Mucosa of rectum (tissue), 2 donors: Measurements from ENCODE around the gene SMIM29.
"Not testable (repeated sequence)": the region's sequence is repeated elsewhere in the genome, so short reads cannot be mapped to it uniquely, and the experiment has no call there.

ENCODE experiments used
- H3K27ac ChIP-seq, 2 donors: one replicate each; pipeline ENCODE4 v1.7.0; 2013; ENCODE audit warnings: inconsistent platforms in 2 of 2, low read depth in 2 of 2, low read length in 2 of 2
- H3K27me3 ChIP-seq, 2 donors: one replicate each; pipeline ENCODE4 v1.7.0; 2013; ENCODE audit warnings: low read length in 2 of 2; ENCODE audit not compliant: control insufficient read depth in 2 of 2, insufficient read depth in 2 of 2
- H3K36me3 ChIP-seq, 2 donors: one replicate each; pipeline ENCODE4 v1.7.0; 2013; ENCODE audit warnings: low read length in 2 of 2; ENCODE audit not compliant: control insufficient read depth in 2 of 2, insufficient read depth in 2 of 2
- H3K4me1 ChIP-seq, 2 donors: one replicate each; pipeline ENCODE4 v1.7.0; 2013; ENCODE audit warnings: low read length in 2 of 2, mild to moderate bottlenecking in 1 of 2; ENCODE audit not compliant: control insufficient read depth in 2 of 2, insufficient read depth in 2 of 2
- H3K4me3 ChIP-seq, 2 donors: one replicate each; pipeline ENCODE4 v1.7.0; 2013; ENCODE audit warnings: low read length in 2 of 2
- H3K9ac ChIP-seq, 2 donors: one replicate each; pipeline ENCODE4 v1.7.0; 2013; ENCODE audit warnings: low read length in 2 of 2, low read depth in 1 of 2, mild to moderate bottlenecking in 1 of 2
- H3K9me3 ChIP-seq, 2 donors: one replicate each; pipeline ENCODE4 v1.7.0; 2013; ENCODE audit warnings: low read length in 2 of 2; ENCODE audit not compliant: control insufficient read depth in 2 of 2
- donor health status: healthy.
- donor health status: Normal muscosa, but diverticular disease.

The SMIM29 gene

GRCh38 chr6:34278833-34279232, 30.0 kb upstream of the SMIM29 start:
- Histone ChIP-seq H3K36me3 (no peaks in the 10 kb centered on the region), H3K9me3 (no peaks in the 10 kb centered on the region), H3K9ac (no peak overlapping the region), H3K4me1 (no peaks in the 10 kb centered on the region), H3K27me3 (no peaks in the 10 kb centered on the region), H3K27ac (no peak overlapping the region), H3K4me3 (no peak overlapping the region)

DNA sequence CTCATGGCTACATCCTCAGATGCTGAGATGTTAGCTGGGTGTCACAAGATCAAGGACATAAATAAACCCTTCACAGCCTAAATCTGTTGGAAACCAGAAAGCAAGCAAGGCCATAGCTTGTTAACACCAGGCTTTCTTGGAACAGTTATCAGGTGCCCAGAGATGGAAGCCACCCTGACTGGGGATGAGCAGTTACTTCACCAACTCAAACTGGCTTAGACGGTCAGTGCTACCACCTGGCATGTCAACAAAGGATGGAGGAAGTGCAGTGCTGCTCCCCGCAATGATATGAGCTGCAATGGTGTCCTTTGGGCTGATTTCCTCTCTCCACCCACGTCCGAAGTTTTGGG, 28.9 kb upstream of the SMIM29 start:
- no peaks in the 10 kb centered on the region for H3K36me3 ChIP-seq
- H3K4me3 ChIP-seq, result no peak overlapping the region
- H3K4me1 ChIP-seq, result no peaks in the 10 kb centered on the region
- no peak overlapping the region for H3K27ac ChIP-seq
- H3K9ac ChIP-seq, result no peak overlapping the region
- no peaks in the 10 kb centered on the region for H3K27me3 ChIP-seq
- H3K9me3 ChIP-seq, result no peaks in the 10 kb centered on the region

DNA sequence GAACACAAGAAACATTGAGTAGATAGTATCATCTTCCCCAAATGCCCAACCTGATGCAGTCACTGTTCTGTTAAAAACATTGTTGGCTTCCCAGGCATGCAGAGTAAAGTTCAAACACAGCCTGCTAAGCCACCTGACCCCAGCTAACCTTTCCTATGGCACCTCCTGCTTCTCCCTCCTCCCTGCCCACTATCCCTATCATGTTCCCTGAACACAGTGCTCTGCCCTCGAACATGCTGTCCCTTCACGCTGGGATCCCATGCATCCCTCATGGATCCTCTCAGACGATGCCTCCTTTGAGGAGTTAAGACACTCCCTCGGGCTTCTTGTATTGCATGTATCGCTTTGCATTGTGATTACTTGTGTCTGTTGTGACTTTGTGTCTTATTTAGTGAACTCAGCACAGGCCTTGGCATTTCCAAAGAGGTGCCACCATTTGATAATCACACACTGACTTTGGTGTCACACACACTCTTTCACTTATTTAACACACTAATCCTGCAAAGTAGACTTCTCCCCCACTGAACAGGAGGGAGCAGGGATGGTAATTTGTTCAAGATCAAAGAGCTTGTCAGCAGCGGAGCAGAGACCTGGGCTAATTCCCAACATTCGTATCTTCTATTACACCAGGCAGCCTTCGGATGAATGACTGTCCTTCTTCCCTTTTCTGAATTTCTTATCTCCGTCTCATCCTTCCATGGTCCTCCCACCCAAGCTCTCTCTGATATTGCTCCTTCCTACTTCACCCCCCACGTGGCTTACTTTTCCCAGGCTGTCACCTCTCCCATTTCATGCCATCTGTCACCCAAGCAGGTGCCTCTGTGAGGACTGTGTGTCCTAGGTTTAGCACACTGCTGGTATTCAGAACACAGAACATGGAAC, 28.3 kb upstream of the SMIM29 start:
- Histone ChIP-seq H3K4me3 (no peak overlapping the region), H3K27me3 (no peaks in the 10 kb centered on the region), H3K9ac (no peak overlapping the region), H3K4me1 (no peaks in the 10 kb centered on the region), H3K9me3 (no peaks in the 10 kb centered on the region), H3K36me3 (no peaks in the 10 kb centered on the region), H3K27ac (no peak overlapping the region)

DNA sequence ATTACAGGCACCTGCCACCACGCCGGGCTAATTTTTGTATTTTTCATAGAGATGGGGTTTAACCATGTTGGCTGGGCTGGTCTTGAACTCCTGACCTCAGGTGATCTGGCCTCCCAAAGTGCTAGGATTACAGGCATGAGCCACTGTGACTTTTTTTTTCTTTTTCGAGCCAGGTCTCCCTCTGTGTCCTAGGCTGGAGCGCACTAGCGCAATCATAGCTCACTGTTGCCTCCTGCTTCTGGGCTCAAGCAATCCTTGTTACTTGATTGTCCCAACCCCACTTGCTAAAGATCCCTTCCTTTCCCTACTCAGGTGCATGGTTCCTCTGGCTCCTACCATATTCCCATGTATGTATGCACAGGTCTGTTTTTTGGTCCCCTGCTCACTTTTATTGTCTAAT, 27.4 kb upstream of the SMIM29 start:
- Histone ChIP-seq H3K4me3 (no peak overlapping the region), H3K4me1 (no peaks in the 10 kb centered on the region), H3K36me3 (no peaks in the 10 kb centered on the region), H3K9me3 (no peaks in the 10 kb centered on the region), H3K27ac (no peak overlapping the region), H3K9ac (no peak overlapping the region), H3K27me3 (no peaks in the 10 kb centered on the region)

GRCh38 chr6:34275128-34275804, 26.5 kb upstream of the SMIM29 start:
- Histone ChIP-seq H3K36me3 (no peaks in the 10 kb centered on the region), H3K27me3 (no peaks in the 10 kb centered on the region), H3K9me3 (no peaks in the 10 kb centered on the region), H3K27ac (no peak overlapping the region), H3K9ac (no peak overlapping the region), H3K4me3 (no peak overlapping the region), H3K4me1 (no peaks in the 10 kb centered on the region)

DNA sequence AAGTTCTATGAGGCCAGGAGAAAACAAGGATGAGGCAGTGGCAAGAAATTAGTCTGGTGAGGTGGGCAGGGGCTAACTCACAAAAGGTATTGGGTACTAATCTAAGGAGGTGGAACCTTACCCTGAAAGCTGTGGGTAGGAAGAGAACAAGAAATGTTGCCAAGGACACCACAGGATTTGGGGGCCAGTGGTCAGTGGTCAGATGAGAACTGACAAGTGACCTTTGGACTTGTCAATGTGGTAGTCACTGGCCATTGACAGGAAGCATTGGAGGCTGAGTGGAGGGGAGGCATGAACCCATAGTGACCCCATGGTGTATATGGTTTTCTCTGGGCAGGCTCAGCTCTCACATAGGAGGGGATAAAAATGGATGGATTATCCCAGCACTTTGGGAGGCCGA, 25.3 kb upstream of the SMIM29 start:
- H3K4me3 ChIP-seq, result no peak overlapping the region
- H3K36me3 ChIP-seq, result no peaks in the 10 kb centered on the region
- no peak overlapping the region for H3K9ac ChIP-seq
- no peaks in the 10 kb centered on the region for H3K9me3 ChIP-seq
- no peaks in the 10 kb centered on the region for H3K27me3 ChIP-seq
- H3K27ac ChIP-seq, result no peak overlapping the region
- no peaks in the 10 kb centered on the region for H3K4me1 ChIP-seq

GRCh38 chr6:34273242-34273805, 24.5 kb upstream of the SMIM29 start:
- Histone ChIP-seq H3K36me3 (no peaks in the 10 kb centered on the region), H3K4me3 (no peak overlapping the region), H3K27ac (no peak overlapping the region), H3K27me3 (no peaks in the 10 kb centered on the region), H3K9ac (no peak overlapping the region), H3K9me3 (no peaks in the 10 kb centered on the region), H3K4me1 (no peaks in the 10 kb centered on the region)

DNA sequence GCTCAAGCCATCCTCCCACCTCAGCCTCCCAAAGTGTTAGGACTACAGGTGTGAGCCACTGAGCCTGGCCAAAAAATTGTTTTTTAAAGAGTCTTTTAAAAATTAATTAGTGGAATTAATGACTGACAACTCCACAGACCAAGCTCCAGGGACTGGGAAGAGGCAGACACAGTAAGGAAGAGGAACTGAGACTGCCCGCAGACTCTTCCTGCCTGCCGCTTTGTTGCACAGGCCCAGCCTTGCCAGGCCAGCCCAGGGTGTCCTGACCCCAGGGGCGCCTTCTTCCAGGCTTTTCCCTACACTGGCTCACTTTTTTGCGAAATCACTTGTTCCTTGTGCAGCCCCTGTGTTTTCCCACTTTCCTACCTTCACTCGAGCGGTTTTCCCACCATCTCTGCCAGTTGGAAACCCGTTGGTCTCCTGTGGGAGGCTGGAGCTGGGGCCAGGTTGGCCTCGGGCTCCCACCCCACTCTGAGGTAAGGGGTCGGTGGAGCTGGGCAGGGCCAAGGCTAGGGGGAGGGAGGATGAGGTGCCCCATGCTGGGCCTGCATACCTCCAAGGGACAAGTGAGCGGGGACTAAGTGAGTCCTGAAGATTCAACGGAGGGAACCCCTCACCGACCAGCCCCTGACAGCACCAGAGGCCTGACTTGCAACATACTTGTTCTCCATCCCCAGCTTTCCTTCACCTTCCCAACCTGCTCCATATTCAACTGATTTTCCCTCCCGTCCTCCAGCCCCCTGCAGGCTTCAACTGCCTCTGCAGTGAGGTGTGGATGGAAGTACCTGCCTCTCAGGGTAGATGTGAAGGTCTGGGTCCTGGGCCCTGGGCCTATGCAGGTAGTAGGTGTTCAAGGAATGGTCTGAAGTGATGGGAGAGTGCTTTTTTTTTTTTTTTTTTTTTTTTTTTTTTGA, 23.5 kb upstream of the SMIM29 start:
- Histone ChIP-seq H3K9me3 (no peaks in the 10 kb centered on the region), H3K4me3 (no peak overlapping the region), H3K36me3 (no peaks in the 10 kb centered on the region), H3K27me3 (no peaks in the 10 kb centered on the region), H3K9ac (no peak overlapping the region), H3K4me1 (no peaks in the 10 kb centered on the region), H3K27ac (no peak overlapping the region)

- H3K9me3 ChIP-seq, H3K27me3 ChIP-seq, H3K9ac ChIP-seq, H3K36me3 ChIP-seq, H3K4me1 ChIP-seq, H3K4me3 ChIP-seq, H3K27ac ChIP-seq: not testable (repeated sequence)
These were observed 21.0 kb upstream of the SMIM29 start for GRCh38 chr6:34269658-34270341.
